A673 (cell line): ENCODE data around the gene PRKCH. TPM values are rescaled to one million over a fixed set of nuclear protein-coding genes. Genes with fewer than 3 reads are reported as not detected.

Source experiments
- BruUV-seq: library from RNA; stranded (reverse); fragments of 400-500 nt; replicated peaks from 2 replicates; lab custom pipeline; 2021; lab: Mats Ljungman, UMichigan
- CTCF ChIA-PET: fragments of 300-600 bp; sonication (Branson Sonifier 250); formaldehyde crosslinking; loops from one replicate; lab custom pipeline; 2022; ENCODE audit warnings: antibody characterized with exemption; lab: Charles Lee
- POLR2A ChIA-PET: fragments of 300-600 bp; sonication (Branson Sonifier 250); formaldehyde crosslinking; loops from one replicate; lab custom pipeline; 2022; ENCODE audit warnings: antibody characterized with exemption; ENCODE audit not compliant: low non-redundant PET; lab: Charles Lee
- DNase-seq: peaks from one replicate; pipeline ENCODE4 v3.0.0-alpha.2; 2015; ENCODE audit warnings: low spot score
- H3K27ac ChIP-seq: fragments of 200-600 bp; sonication (generic); 2 replicates; pipeline ENCODE4 v1.5.1; 2016; ENCODE audit warnings: mixed run types, low read depth, mild to moderate bottlenecking, mixed read lengths, antibody characterized with exemption, low read length; ENCODE audit not compliant: poor library complexity, severe bottlenecking
- H3K27me3 ChIP-seq: fragments of 200-600 bp; sonication (generic); replicated peaks from 2 replicates; pipeline ENCODE4 v1.6.1; 2017; ENCODE audit warnings: mixed run types, low read depth, mild to moderate bottlenecking, mixed read lengths, antibody characterized with exemption, low read length; ENCODE audit not compliant: insufficient read depth, poor library complexity
- H3K36me3 ChIP-seq: fragments of 200-600 bp; sonication (generic); 2 replicates; pipeline ENCODE4 v1.6.1; 2016; ENCODE audit warnings: mixed run types, mild to moderate bottlenecking, mixed read lengths, antibody characterized with exemption, low read length; ENCODE audit not compliant: insufficient read depth, poor library complexity, severe bottlenecking
- H3K4me1 ChIP-seq: fragments of 200-600 bp; sonication (generic); 2 replicates; pipeline ENCODE4 v1.6.1; 2017; ENCODE audit warnings: mixed run types, mild to moderate bottlenecking, mixed read lengths, antibody characterized with exemption, low read length; ENCODE audit not compliant: insufficient read depth, poor library complexity, severe bottlenecking
- H3K4me3 ChIP-seq: fragments of 200-600 bp; sonication (generic); 2 replicates; pipeline ENCODE4 v1.5.1; 2016; ENCODE audit warnings: low read depth, mixed run types, mild to moderate bottlenecking, mixed read lengths, low read length; ENCODE audit not compliant: poor library complexity, severe bottlenecking
- H3K9me3 ChIP-seq: fragments of 200-600 bp; sonication (generic); 2 replicates; pipeline ENCODE4 v1.6.1; 2016; ENCODE audit warnings: mixed run types, low read depth, mild to moderate bottlenecking, mixed read lengths, antibody characterized with exemption, low read length; ENCODE audit not compliant: poor library complexity, severe bottlenecking
- EZH2 ChIP-seq: fragments of 200-600 bp; sonication (generic); IDR thresholded peaks from 2 replicates; pipeline ENCODE4 v1.6.1; 2017; ENCODE audit warnings: borderline replicate concordance, low read depth, mild to moderate bottlenecking, mixed read lengths, antibody characterized with exemption, low read length; ENCODE audit not compliant: poor library complexity, severe bottlenecking
- intact Hi-C: fragments of 100-400 bp; cut with micrococcal nuclease; formaldehyde crosslinking; loops from one replicate; pipeline ENCODE4 v1.10.0; 2022; ENCODE audit not compliant: unreplicated experiment
- total RNA-seq: library from RNA; stranded (reverse); gene quantifications from 2 replicates; pipeline ENCODE4 v1.2.3, GENCODE V29; 2021
- TF ChIP-seq, protein P1 (sequence below): fragments of 300-800, 200-600 bp; sonication (generic); conservative IDR thresholded peaks from 2 replicates; pipeline ENCODE4 v1.5.1; 2017; ENCODE audit warnings: low read depth, mild to moderate bottlenecking, antibody characterized with exemption, low read length, moderate library complexity, mixed read lengths

Gene PRKCH
- total RNA-seq, 1 experiment from 2014 or later: 1.8 TPM

DNA sequence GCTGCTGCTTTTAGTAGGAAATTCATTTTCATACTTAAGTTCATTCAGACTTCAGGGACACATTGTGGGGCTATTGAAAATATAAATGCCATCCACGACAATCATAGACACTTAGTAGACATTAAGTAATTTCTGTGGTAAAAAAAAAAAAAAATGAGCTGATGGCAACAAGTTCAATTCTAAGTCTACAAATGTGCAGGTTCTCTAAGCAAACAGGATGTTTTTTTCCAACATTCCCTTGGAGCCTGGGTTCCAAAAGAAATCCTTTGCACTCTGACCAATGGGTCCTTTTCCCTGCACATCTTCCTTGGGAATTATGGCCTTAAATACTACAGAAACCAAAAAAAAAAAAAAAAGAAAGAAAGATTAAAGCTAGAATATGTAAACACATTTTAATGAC is 198.4 kb downstream of the PRKCH start:
- POLR2A ChIA-PET: no interaction called here
- TF ChIP-seq, protein P1, sequence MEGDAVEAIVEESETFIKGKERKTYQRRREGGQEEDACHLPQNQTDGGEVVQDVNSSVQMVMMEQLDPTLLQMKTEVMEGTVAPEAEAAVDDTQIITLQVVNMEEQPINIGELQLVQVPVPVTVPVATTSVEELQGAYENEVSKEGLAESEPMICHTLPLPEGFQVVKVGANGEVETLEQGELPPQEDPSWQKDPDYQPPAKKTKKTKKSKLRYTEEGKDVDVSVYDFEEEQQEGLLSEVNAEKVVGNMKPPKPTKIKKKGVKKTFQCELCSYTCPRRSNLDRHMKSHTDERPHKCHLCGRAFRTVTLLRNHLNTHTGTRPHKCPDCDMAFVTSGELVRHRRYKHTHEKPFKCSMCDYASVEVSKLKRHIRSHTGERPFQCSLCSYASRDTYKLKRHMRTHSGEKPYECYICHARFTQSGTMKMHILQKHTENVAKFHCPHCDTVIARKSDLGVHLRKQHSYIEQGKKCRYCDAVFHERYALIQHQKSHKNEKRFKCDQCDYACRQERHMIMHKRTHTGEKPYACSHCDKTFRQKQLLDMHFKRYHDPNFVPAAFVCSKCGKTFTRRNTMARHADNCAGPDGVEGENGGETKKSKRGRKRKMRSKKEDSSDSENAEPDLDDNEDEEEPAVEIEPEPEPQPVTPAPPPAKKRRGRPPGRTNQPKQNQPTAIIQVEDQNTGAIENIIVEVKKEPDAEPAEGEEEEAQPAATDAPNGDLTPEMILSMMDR: no peak
- TF ChIP-seq EZH2: no peak
- no peaks in the 10 kb centered on the region for H3K27me3 ChIP-seq
- CTCF ChIA-PET: interaction anchor here (0.6 kb wide), 1 partner anchor 59 kb away, joined by 3 read pairs; no protein-coding TSS in a partner anchor
- H3K27ac ChIP-seq: no peak overlapping the region
- no peaks in the 10 kb centered on the region for H3K9me3 ChIP-seq
- H3K36me3 ChIP-seq: no peaks in the 10 kb centered on the region
- no peak overlapping the region for H3K4me3 ChIP-seq
- DNase-seq: no peak
- peaks cover 12% of the 10 kb centered on the region for H3K4me1 ChIP-seq
- no TSS peak for BruUV-seq
- intact Hi-C loops: no loop called here

DNA sequence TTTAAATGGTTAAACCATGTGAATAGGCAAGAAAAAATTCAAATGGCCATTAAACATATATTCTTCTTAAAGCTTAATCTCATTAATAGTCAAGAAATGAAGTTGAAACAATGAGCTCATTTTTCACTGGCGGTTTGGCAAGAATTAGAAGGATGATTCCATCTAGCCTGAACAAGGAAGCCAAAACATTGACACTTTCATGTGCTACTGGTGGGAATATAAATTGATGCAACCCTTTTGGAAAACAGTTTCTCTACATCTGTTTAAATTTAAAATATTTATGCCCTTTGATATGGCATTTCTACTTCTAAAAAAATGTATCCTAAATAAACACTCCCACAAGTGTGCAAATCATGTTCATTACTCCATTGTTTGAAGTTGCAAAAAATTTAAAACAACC is 199.2 kb downstream of the PRKCH start:
- no peaks in the 10 kb centered on the region for H3K9me3 ChIP-seq
- no TSS peak for BruUV-seq
- CTCF ChIA-PET: no interaction called here
- H3K27ac ChIP-seq: no peak overlapping the region
- H3K36me3 ChIP-seq: no peaks in the 10 kb centered on the region
- no peak overlapping the region for H3K4me3 ChIP-seq
- intact Hi-C loops: no loop called here
- no peak for TF ChIP-seq EZH2
- TF ChIP-seq, protein P1: no peak
- H3K4me1 ChIP-seq: peaks cover 12% of the 10 kb centered on the region
- no peak for DNase-seq
- POLR2A ChIA-PET: no interaction called here
- H3K27me3 ChIP-seq: no peaks in the 10 kb centered on the region

DNA sequence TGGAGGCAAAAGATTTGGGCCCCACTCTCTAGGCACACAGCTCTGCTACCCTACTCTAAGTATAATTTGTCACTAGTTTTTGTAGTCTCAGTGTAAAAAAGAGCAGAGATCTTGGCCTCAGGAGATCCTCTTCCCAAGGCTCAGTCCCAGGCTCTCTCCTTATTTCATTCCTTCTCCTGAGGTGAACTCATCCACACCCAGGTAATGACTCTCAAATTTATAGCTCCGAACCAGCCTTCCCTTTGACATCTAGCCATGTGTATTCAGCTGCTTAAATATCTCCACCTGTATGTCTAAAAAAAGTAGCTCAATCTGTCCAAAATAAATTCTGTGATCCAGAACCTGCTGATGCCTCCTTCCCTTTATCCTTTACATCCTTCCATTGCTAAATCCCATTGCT is 200.4 kb downstream of the PRKCH start:
- Histone ChIP-seq H3K27ac (no peak overlapping the region), H3K4me1 (peaks cover 12% of the 10 kb centered on the region), H3K27me3 (no peaks in the 10 kb centered on the region), H3K4me3 (no peak overlapping the region), H3K9me3 (no peaks in the 10 kb centered on the region), H3K36me3 (no peaks in the 10 kb centered on the region)
- no peak for DNase-seq
- POLR2A ChIA-PET: no interaction called here
- intact Hi-C loops: no loop called here
- BruUV-seq: no TSS peak
- TF ChIP-seq, protein P1: no peak
- no peak for TF ChIP-seq EZH2
- CTCF ChIA-PET: no interaction called here
